GM18526 (cell line): ENCODE results near the gene GAB4.

ENCODE experiments used
- POLR2A ChIP-seq: IDR thresholded peaks from 3 replicates; pipeline ENCODE4 v1.6.1; 2011; ENCODE audit not compliant: insufficient read length; ENCODE audit errors: extremely low read depth

Gene GAB4

GRCh38 chr22:16975155-16975885, 32.7 kb downstream of the GAB4 start:
- TF ChIP-seq POLR2A: no peak

GRCh38 chr22:16974298-16975084, 33.5 kb downstream of the GAB4 start:
- no peak for TF ChIP-seq POLR2A

GRCh38 chr22:16973591-16974297, 34.3 kb downstream of the GAB4 start:
- no peak for TF ChIP-seq POLR2A

- no peak for TF ChIP-seq POLR2A
Measured at GRCh38 chr22:16972311-16972710, 35.7 kb downstream of the GAB4 start.

- no peak for TF ChIP-seq POLR2A
Measured at GRCh38 chr22:16970446-16970845, 37.6 kb downstream of the GAB4 start.

GRCh38 chr22:16969508-16970327, 38.3 kb downstream of the GAB4 start:
- TF ChIP-seq POLR2A: no peak

- TF ChIP-seq POLR2A: no peak
Measured at GRCh38 chr22:16968218-16968595, 39.8 kb downstream of the GAB4 start.

- TF ChIP-seq POLR2A: no peak
Measured at GRCh38 chr22:16967453-16968217, 40.4 kb downstream of the GAB4 start.

- no peak for TF ChIP-seq POLR2A
Measured at GRCh38 chr22:16966251-16966650, 41.8 kb downstream of the GAB4 start.

- no peak for TF ChIP-seq POLR2A
Measured at GRCh38 chr22:16965560-16965959, 42.5 kb downstream of the GAB4 start.

GRCh38 chr22:16965083-16965482, 42.9 kb downstream of the GAB4 start:
- no peak for TF ChIP-seq POLR2A

GRCh38 chr22:16964366-16964765, 43.7 kb downstream of the GAB4 start:
- TF ChIP-seq POLR2A: no peak

- TF ChIP-seq POLR2A: no peak
Measured at GRCh38 chr22:16963189-16963945, 44.7 kb downstream of the GAB4 start.

- no peak for TF ChIP-seq POLR2A
Measured at GRCh38 chr22:16962501-16962900, 45.5 kb downstream of the GAB4 start.
